Measurements from ENCODE around the gene DUSP28.

DUSP28 gene

DNA sequence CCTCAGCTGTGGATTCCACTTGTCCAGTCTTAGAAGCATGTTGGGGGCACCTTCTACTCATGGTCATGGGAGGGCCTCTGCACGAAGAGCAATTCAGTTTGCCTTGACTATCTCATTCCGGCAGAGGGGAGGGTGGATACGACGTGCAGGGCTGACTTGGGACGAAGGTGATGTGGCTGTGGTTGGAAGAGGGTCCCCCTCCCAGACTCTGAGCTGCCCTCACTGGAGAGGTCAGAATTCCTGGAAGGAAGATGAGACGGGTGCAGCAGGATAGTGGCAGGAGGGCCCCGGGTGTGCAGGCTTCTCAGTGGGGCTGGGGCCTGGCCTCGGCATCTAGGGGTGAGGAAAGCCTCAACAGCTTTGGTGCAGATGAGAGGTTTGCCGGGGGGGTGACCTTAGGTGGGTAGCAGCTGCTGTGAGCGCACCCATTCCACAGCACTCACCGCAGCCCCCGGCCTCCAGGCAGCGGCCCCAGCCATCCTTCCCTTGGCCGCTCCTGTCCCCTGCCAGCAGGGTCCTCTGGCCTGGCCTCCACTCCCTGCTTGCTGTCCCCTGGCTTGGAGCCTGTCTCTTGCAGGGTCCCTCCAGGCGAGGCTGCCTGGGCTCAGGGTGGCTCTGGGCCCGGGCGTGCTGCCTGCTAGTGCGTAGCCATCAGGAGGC lies 11.3 kb downstream of the DUSP28 start:
- no peak overlapping the region for H3K27ac ChIP-seq
- TF ChIP-seq, protein P1, sequence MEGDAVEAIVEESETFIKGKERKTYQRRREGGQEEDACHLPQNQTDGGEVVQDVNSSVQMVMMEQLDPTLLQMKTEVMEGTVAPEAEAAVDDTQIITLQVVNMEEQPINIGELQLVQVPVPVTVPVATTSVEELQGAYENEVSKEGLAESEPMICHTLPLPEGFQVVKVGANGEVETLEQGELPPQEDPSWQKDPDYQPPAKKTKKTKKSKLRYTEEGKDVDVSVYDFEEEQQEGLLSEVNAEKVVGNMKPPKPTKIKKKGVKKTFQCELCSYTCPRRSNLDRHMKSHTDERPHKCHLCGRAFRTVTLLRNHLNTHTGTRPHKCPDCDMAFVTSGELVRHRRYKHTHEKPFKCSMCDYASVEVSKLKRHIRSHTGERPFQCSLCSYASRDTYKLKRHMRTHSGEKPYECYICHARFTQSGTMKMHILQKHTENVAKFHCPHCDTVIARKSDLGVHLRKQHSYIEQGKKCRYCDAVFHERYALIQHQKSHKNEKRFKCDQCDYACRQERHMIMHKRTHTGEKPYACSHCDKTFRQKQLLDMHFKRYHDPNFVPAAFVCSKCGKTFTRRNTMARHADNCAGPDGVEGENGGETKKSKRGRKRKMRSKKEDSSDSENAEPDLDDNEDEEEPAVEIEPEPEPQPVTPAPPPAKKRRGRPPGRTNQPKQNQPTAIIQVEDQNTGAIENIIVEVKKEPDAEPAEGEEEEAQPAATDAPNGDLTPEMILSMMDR (conservative IDR thresholded peaks at IDR 0.05): no peak
- TF ChIP-seq ZFX (IDR thresholded peaks at IDR 0.05): no peak

DNA sequence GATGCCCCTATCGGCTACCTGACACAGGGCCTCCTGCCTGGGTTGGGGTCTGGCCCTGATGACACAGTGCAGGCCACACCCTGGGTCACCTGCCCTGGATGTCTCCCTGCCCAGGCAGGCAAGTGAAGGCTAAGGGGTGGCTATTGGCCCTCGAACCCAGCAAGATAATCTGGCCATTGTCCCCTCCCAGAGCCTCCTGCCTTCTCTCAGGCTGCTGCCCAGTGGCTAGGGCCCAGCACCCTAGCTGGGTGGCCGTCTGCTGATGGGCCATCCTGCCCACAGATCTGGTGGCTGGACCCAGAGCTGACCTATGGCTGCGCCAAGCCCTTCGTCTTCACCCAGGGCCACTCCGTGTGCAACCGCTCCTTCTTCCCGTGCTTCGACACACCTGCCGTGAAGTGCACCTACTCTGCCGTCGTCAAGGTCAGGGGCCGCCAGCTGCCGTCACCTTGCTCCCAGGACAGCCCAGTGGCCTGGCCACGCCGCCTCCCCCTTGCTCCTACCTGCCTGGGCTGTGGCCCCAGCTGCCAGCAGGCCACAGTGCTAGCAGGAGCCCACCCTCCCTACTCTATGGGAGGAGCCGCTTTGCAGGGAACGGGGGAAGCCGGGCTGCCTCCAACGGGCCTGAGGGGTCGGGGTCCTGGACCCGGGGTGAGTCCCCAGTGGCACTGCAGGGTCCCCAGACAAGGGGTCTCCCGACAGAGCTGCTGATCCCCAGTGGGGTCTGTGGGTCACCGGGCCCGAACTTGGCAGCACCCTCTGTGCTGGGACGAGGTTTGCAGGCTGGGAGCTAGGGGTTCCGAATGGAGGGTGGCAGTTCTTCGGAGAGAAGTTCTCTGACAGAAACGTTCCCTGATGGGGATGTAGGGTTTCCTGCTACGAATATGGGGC lies 12.2 kb downstream of the DUSP28 start:
- TF ChIP-seq, protein P1 (conservative IDR thresholded peaks at IDR 0.05): no peak
- TF ChIP-seq ZFX (IDR thresholded peaks at IDR 0.05): no peak
- no peak overlapping the region for H3K27ac ChIP-seq

DNA sequence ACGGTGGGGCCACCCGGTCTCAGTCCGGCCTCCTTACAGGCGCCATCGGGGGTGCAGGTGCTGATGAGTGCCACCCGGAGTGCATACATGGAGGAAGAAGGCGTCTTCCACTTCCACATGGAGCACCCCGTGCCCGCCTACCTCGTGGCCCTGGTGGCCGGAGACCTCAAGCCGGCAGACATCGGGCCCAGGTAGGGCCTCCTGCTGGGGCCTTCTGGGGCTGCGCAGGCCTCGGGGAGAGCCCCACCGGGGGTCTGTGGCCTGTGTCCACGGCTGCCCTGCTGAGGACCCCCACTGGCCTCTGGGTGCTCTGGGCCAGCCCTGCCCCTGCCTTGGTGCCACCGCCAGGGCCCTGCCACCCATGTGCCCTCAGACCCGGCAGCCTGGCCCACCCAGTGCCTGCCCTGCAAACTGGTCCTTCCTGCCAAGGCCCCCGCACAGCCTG lies 12.9 kb downstream of the DUSP28 start:
- no peak overlapping the region for H3K27ac ChIP-seq

DNA sequence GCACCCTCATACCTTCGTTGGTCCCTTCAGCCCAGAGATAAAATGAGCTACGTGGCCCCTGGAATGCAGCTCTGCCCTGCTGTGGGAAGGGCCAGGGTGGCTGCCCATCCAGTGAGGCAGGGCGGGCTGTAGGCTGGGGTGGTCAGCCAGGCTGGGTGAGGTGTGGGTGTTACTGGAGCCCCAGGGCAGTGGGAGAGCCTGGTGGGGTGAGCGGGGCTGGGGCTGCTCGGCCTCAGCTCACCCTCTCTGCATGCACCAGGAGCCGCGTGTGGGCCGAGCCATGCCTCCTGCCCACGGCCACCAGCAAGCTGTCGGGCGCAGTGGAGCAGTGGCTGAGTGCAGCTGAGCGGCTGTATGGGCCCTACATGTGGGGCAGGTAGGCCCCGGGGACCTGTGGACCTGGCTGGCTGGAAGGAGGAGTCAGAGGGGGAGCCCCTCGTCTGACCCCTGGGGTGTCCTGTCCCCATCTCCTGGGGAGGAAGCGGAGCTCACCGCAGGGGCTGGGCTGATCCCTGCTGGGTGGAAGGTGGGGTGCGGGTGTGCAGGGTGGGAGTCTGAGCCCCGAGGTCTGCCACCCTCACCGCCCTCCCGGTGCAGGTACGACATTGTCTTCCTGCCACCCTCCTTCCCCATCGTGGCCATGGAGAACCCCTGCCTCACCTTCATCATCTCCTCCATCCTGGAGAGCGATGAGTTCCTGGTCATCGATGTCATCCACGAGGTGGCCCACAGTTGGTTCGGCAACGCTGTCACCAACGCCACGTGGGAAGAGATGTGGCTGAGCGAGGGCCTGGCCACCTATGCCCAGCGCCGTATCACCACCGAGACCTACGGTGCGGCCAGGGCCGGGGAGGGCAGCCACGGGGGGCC lies 13.6 kb downstream of the DUSP28 start:
- no peak overlapping the region for H3K27ac ChIP-seq
- TF ChIP-seq, protein P1 (conservative IDR thresholded peaks at IDR 0.05): no peak
- no peak for TF ChIP-seq ZFX (IDR thresholded peaks at IDR 0.05)

More for the DNA sequence above, 12.9 kb downstream of the DUSP28 start:
- no peak for TF ChIP-seq ZFX (IDR thresholded peaks at IDR 0.05)
- TF ChIP-seq, protein P1 (conservative IDR thresholded peaks at IDR 0.05): no peak

DNA sequence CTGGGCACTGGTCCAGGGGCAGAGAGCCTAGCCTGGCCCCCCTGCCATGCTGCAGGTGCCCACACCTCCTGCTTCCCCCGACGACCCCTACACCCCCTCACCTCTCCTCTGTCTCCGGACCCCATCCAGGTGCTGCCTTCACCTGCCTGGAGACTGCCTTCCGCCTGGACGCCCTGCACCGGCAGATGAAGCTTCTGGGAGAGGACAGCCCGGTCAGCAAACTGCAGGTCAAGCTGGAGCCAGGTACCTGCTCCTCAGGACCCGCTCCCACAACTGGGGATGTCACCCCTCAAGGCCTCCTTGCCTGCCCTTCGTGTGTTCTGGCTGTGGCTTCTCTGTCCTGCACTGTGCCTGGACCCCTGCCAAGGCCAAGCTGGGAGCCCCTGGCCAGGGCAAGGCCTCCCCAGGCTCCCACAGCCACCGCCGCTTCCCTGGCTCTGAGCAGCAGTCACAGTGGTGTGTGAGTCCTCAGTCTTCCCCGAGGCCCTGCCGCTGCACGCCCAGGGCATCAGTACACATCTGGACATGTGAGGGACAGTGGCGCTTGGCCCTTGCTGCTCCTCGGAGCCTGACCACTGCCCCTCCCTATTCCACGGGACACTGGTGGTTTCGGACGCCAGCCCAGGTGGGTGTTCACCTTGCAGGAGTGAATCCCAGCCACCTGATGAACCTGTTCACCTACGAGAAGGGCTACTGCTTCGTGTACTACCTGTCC lies 14.4 kb downstream of the DUSP28 start:
- H3K27ac ChIP-seq: no peak overlapping the region
- TF ChIP-seq, protein P1 (conservative IDR thresholded peaks at IDR 0.05): no peak

DNA sequence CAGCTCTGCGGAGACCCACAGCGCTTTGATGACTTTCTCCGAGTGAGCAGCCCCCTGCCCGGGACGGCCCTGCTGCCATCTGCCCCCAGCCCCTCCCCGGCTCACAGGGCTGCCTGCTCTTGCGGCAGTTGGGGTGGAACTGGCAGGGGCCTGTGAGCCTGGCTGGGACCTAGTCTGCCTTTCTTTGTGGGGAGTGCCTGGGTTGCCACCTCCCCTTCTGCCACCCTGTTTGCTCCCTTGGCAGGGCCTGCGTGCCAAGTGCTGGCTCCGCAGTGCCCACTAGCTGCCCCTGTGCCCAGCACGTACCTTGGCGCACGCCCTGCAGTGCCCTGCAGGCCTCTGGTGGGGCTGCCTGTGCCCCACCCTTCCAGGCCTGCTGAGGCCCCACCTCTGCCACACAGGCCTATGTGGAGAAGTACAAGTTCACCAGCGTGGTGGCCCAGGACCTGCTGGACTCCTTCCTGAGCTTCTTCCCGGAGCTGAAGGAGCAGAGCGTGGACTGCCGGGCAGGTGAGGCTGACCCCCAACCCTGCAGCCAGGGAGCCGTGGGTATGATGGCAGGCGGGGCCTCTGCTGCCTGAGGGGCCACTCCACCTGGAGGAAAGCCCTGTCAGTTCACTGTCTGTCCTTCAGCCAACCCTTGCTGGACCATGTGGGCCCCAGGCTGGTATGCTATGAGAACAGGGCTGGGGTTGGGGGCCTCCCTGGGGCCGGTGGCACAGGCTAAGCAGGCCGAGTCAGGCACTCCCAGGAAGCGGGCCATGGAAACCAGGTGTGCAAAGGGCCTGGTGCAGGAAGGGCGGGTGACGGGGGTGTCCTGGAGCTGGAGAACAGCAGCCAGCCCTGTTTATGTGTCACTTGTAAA lies 15.2 kb downstream of the DUSP28 start:
- H3K27ac ChIP-seq: no peak overlapping the region
- TF ChIP-seq, protein P1 (conservative IDR thresholded peaks at IDR 0.05): no peak
- no peak for TF ChIP-seq ZFX (IDR thresholded peaks at IDR 0.05)
